PC-9 (cell line): ENCODE data around the gene RBMS3. TPM values are rescaled to one million over a fixed set of nuclear protein-coding genes. Genes with fewer than 3 reads are reported as not detected.

Experiments used
- BruUV-seq: library from RNA; stranded (reverse); fragments of 400-500 nt; replicated peaks from 2 replicates; lab custom pipeline; 2021; lab: Mats Ljungman, UMichigan
- CTCF ChIA-PET: fragments of 300-600 bp; sonication (Branson Sonifier 250); formaldehyde crosslinking; loops from one replicate; lab custom pipeline; 2022; ENCODE audit warnings: antibody characterized with exemption; lab: Charles Lee
- POLR2A ChIA-PET: fragments of 300-600 bp; sonication (Branson Sonifier 250); formaldehyde crosslinking; loops from one replicate; lab custom pipeline; 2022; ENCODE audit warnings: antibody characterized with exemption; ENCODE audit not compliant: unreplicated experiment; lab: Charles Lee
- DNase-seq, 2 experiments: peaks; one replicate each; pipeline versions ENCODE4 v3.0.0 to v3.0.0-alpha.2; 2015 to 2022; ENCODE audit warnings: mixed read lengths in 1 of 2
- H2AFZ ChIP-seq: fragments of 200-600 bp; sonication (generic); 2 replicates; pipeline ENCODE4 v1.8.1; 2017; ENCODE audit warnings: antibody characterized with exemption
- H3F3A ChIP-seq: fragments of 200-600 bp; sonication (generic); 2 replicates; pipeline ENCODE4 v1.8.1; 2017; ENCODE audit warnings: antibody characterized with exemption, mild to moderate bottlenecking, low read depth; ENCODE audit not compliant: insufficient read depth
- H3K27ac ChIP-seq: fragments of 200-600 bp; sonication (generic); 2 replicates; pipeline ENCODE4 v1.6.1; 2016; ENCODE audit warnings: mixed run types
- H3K27me3 ChIP-seq: fragments of 200-600 bp; sonication (generic); 2 replicates; pipeline ENCODE4 v1.6.1; 2016; ENCODE audit warnings: low read depth, mixed run types; ENCODE audit not compliant: insufficient read depth
- H3K36me3 ChIP-seq: fragments of 200-600 bp; sonication (generic); 2 replicates; pipeline ENCODE4 v1.6.1; 2016; ENCODE audit warnings: low read depth, mixed run types
- H3K4me1 ChIP-seq: fragments of 200-600 bp; sonication (generic); replicated peaks from 2 replicates; pipeline ENCODE4 v1.6.1; 2016; ENCODE audit warnings: mixed run types; ENCODE audit not compliant: insufficient read depth
- H3K4me2 ChIP-seq: fragments of 200-600 bp; sonication (generic); 2 replicates; pipeline ENCODE4 v1.6.1; 2017; ENCODE audit warnings: mixed run types
- H3K4me3 ChIP-seq: fragments of 200-600 bp; sonication (generic); 2 replicates; pipeline ENCODE4 v1.6.1; 2016; ENCODE audit warnings: mixed run types
- H3K79me2 ChIP-seq: fragments of 200-600 bp; sonication (generic); 2 replicates; pipeline ENCODE4 v1.6.1; 2017; ENCODE audit warnings: low read depth, mixed run types
- H3K9me2 ChIP-seq: fragments of 200-600 bp; sonication (generic); 2 replicates; pipeline ENCODE4 v1.8.1; 2017; ENCODE audit warnings: mild to moderate bottlenecking; ENCODE audit not compliant: insufficient read depth
- H3K9me3 ChIP-seq: fragments of 200-600 bp; sonication (generic); 2 replicates; pipeline ENCODE4 v1.8.1; 2016; ENCODE audit warnings: low read depth; ENCODE audit not compliant: insufficient read depth
- H4K20me1 ChIP-seq: fragments of 200-600 bp; sonication (generic); 2 replicates; pipeline ENCODE4 v1.8.1; 2017; ENCODE audit not compliant: insufficient read depth
- EZH2 ChIP-seq: fragments of 200-600 bp; sonication (generic); IDR thresholded peaks from 2 replicates; pipeline ENCODE4 v1.8.0; 2017; ENCODE audit warnings: antibody characterized with exemption, low read depth
- intact Hi-C: fragments of 100-400 bp; cut with micrococcal nuclease; formaldehyde crosslinking; loops from one replicate; pipeline ENCODE4 v1.10.0; 2022; ENCODE audit not compliant: unreplicated experiment
- total RNA-seq: library from RNA; stranded (reverse); gene quantifications from 2 replicates; pipeline ENCODE4 v1.2.3, GENCODE V29; 2021
- TF ChIP-seq, protein P1 (sequence below): fragments of 200-600 bp; sonication (generic); conservative IDR thresholded peaks from 2 replicates; pipeline ENCODE4 v1.6.1; 2017; ENCODE audit warnings: mixed run types, antibody characterized with exemption, mild to moderate bottlenecking, moderate library complexity

Gene RBMS3
- total RNA-seq, 1 experiment from 2014 or later: 3.5 TPM

DNA sequence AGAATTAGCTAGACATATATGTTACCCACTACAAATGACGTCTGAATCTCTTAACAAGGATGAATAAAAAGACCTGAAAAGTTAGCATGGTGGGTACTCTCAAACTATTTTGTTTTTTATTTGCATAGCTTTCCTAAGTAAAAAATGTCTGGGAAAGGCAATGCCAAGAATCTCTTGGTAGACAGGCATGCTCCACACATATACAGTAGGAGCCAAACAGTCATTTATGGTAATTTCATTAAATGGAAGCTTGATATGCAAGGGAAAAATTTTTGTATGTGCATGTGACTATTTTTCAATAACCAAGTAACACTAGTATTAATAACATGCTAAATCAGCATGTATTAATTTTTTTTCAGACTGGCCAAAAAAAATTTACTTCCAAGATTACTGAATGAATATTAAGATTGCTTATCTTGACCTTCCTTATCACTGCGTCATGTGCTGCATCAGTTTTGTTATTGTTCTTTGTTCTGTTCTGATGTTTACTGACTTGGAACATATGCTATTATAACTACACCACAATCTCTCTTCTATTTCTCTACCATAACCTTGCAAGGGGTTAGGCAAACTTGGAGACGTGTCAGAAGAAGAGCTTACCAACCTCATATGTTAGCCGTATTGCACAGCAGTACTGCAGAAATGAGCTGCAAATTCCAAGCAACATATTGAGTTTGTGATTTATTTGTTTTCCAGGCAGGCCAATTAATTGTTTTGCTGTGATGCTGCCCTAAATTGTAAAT lies 255.3 kb downstream of the RBMS3 start:
- Histone ChIP-seq H3K79me2 (no peaks in the 10 kb centered on the region), H2AFZ (no peak overlapping the region), H3K9me3 (no peaks in the 10 kb centered on the region), H3K9me2 (no peaks in the 10 kb centered on the region), H3K27ac (no peak overlapping the region), H3K27me3 (no peaks in the 10 kb centered on the region), H3K4me1 (no peaks in the 10 kb centered on the region), H4K20me1 (no peaks in the 10 kb centered on the region), H3K36me3 (no peaks in the 10 kb centered on the region), H3K4me2 (no peak overlapping the region), H3F3A (no peaks in the 10 kb centered on the region), H3K4me3 (no peak overlapping the region)
- DNase-seq: no peak
- BruUV-seq: no TSS peak
- intact Hi-C loops: no loop called here
- CTCF ChIA-PET: no interaction called here
- TF ChIP-seq, protein P1, sequence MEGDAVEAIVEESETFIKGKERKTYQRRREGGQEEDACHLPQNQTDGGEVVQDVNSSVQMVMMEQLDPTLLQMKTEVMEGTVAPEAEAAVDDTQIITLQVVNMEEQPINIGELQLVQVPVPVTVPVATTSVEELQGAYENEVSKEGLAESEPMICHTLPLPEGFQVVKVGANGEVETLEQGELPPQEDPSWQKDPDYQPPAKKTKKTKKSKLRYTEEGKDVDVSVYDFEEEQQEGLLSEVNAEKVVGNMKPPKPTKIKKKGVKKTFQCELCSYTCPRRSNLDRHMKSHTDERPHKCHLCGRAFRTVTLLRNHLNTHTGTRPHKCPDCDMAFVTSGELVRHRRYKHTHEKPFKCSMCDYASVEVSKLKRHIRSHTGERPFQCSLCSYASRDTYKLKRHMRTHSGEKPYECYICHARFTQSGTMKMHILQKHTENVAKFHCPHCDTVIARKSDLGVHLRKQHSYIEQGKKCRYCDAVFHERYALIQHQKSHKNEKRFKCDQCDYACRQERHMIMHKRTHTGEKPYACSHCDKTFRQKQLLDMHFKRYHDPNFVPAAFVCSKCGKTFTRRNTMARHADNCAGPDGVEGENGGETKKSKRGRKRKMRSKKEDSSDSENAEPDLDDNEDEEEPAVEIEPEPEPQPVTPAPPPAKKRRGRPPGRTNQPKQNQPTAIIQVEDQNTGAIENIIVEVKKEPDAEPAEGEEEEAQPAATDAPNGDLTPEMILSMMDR: no peak
- no peak for TF ChIP-seq EZH2
- POLR2A ChIA-PET: no interaction called here

DNA sequence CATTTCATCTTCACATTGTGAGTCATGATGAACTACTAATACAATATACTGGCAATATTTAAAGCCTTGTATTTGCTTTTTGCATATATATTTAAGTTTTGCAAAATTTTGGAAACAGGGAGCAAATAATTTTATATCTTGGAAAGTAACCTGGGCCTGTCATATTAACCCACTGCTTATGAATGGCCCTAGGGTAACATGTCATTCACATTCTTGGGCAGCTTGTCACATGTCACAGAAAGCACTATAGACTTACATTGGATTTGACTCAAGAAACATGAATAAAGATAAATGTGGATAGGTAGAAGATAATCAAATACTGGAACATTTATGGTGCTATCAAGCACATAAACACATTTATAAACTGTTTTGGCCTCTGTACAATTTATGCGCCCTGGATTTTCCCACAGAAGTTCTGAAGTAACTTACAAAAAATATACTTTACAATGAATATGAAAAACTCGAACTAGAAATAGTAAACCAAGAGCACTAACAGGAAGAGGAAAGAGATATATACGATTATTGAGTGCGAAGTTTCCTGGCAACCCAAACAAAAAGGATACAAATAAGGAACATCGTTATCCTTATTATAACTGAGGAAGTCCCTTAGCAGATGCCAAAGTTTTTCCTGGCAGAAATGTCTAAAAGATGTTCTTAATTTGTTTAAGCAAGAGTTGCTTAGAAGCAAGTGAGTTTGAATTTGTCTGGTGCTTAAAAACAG lies 257.2 kb downstream of the RBMS3 start:
- Histone ChIP-seq H3K27ac (no peak overlapping the region), H3K4me2 (no peak overlapping the region), H3K79me2 (no peaks in the 10 kb centered on the region), H3K4me3 (no peak overlapping the region), H2AFZ (no peak overlapping the region), H3K9me2 (no peaks in the 10 kb centered on the region), H3K9me3 (no peaks in the 10 kb centered on the region), H3K36me3 (no peaks in the 10 kb centered on the region), H3K4me1 (no peaks in the 10 kb centered on the region), H3F3A (no peaks in the 10 kb centered on the region), H3K27me3 (no peaks in the 10 kb centered on the region), H4K20me1 (no peaks in the 10 kb centered on the region)
- intact Hi-C loops: no loop called here
- DNase-seq: no peak
- CTCF ChIA-PET: no interaction called here
- BruUV-seq: no TSS peak
- POLR2A ChIA-PET: no interaction called here
- TF ChIP-seq EZH2: no peak
- TF ChIP-seq, protein P1: no peak

DNA sequence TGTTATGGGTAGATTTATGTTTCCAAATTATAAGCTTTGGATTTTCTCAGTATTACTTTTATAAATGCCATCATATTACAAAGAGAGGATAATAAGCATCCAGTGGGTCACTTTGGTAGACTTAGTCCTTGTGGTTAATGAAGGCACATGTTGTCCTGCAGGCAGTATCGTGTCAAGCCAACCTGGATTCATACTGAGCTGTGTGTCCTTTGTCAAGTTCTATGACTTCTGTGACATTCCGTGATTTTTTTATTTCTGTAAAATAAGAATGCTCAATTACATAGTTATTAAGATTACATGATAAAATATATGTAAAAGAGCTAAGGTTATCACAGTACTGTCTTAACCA lies 257.7 kb downstream of the RBMS3 start:
- CTCF ChIA-PET: no interaction called here
- H3K27ac ChIP-seq: no peak overlapping the region
- intact Hi-C loops: no loop called here
- no peak overlapping the region for H3K4me3 ChIP-seq
- no peak for TF ChIP-seq EZH2
- TF ChIP-seq, protein P1: no peak
- no peaks in the 10 kb centered on the region for H3K4me1 ChIP-seq
- no peaks in the 10 kb centered on the region for H3K36me3 ChIP-seq
- no peaks in the 10 kb centered on the region for H4K20me1 ChIP-seq
- H3F3A ChIP-seq: no peaks in the 10 kb centered on the region
- POLR2A ChIA-PET: no interaction called here
- H3K27me3 ChIP-seq: no peaks in the 10 kb centered on the region
- no peak overlapping the region for H3K4me2 ChIP-seq
- H3K9me2 ChIP-seq: no peaks in the 10 kb centered on the region
- no peaks in the 10 kb centered on the region for H3K79me2 ChIP-seq
- no peak for DNase-seq
- BruUV-seq: no TSS peak
- no peaks in the 10 kb centered on the region for H3K9me3 ChIP-seq
- H2AFZ ChIP-seq: no peak overlapping the region
